GM18511 (cell line): ENCODE measurements around the gene SLC35E2B.
"Not testable (repeated sequence)": the region's sequence is repeated elsewhere in the genome, so short reads cannot be mapped to it uniquely, and the experiment has no call there.

Source experiments
- ATAC-seq: cut with Tn5 transposase; IDR thresholded peaks from one replicate; pipeline ENCODE4 v1.9.1; 2021; ENCODE audit warnings: mild to moderate bottlenecking, moderate library complexity; ENCODE audit not compliant: unreplicated experiment

Gene SLC35E2B

GRCh38 chr1:1677718-1678580, 14.6 kb downstream of the SLC35E2B start:
- ATAC-seq, result peak; percentile 77

DNA sequence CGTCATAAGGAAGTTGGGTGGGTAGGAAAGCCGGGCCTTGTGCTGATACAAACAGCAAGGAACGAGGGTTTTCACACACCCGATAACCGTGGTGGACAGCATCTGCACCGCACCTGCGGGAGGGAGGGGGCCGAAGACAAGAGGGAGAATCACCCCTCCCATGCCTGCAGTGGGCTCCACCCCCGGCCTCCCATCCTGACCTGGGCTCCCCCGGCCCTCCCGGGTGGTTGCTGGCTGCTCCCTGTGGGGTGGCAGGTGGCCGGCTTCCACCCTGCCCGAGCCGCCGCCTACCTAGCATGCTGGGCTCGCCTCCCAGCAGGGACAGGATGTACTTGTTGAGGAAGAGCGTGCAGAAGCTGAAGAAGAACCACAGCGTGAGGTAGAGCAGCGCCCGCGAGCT, 16.5 kb downstream of the SLC35E2B start:
- not testable (repeated sequence) for ATAC-seq

- ATAC-seq, result not testable (repeated sequence)
These were observed 17.4 kb downstream of the SLC35E2B start for GRCh38 chr1:1675218-1675617.

GRCh38 chr1:1674806-1675205, 17.8 kb downstream of the SLC35E2B start:
- not testable (repeated sequence) for ATAC-seq

DNA sequence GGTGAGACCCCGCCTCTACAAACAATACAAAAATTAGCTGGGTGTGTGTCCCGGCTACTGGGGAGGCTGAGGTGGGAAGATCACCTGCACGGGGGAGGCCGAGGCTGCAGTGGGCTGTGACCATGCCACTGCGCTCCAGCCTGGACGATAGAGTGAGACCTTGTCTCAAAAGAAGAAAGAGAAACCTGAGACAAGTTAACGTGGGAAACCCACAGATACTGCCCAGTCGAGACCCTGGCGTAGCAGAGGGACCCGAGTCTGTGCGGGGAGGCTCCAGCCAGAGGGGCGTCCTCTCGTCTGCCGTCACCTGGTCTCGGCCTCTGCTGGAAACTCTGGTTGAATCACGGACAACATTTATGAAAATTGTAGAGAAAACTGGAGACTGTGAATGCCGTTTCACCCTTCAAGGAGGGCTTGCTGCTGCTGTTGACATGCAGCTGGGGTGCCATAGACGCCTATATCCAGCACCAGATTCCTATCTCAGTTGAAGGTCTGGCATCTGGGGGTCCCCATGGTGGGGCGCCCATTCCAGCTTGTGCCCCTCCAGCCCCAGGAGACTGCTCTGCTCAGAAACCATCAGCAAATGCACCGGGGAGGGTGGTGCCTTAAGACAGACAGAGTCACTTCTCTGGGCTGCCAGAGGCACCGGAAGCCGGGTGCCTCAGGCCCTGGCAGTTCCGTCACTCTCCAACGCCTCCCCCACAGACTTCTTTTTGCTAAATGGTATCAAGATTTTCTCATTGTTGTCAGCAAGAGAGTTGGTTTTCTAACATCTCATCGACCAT, 20.2 kb downstream of the SLC35E2B start:
- ATAC-seq, result no peak

GRCh38 chr1:1671365-1672119, 21.1 kb downstream of the SLC35E2B start:
- no peak for ATAC-seq

DNA sequence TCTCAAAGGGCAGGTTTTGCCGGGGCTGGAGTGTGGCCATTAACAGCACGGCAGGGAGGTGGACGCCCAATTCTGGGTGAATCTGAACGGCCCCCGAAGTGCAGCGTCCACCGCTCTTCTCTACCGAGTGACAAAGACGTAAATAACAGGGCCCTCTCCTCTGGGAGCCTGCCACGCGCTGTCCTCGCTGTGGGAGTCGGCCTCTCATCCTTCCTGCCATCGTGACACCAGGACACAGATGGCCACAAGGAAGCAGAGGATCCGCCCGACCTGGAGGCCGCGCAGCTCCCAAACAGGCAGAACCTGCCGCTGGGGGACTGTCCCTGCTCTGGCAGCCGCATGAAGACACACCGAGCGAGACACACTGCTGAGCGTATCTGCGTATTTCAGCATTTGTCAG, 21.7 kb downstream of the SLC35E2B start:
- ATAC-seq, result no peak

- no peak for ATAC-seq
These were observed 22.8 kb downstream of the SLC35E2B start for GRCh38 chr1:1669468-1670440.

DNA sequence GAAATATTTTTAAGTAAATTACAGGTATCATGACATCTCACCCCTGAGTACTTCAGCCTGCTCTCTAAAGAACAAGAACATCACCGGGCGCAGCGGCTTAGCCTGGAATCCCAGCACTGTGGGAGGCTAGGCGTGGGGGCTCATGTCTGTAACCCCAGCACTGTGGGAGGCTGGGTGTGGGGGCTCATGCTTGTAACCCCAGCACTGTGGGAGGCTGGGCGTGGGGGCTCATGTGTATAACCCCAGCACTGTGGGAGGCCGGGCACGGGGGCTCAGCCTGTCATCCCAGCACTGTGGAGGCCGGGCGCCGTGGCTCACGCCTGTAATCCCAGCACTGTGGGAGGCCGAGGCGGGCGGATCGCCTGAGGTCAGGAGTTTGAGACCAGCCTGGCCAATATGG, 26.1 kb downstream of the SLC35E2B start:
- ATAC-seq, result no peak

- ATAC-seq, result no peak
These were observed 26.8 kb downstream of the SLC35E2B start for GRCh38 chr1:1665815-1666251.

- ATAC-seq, result no peak
These were observed 27.4 kb downstream of the SLC35E2B start for GRCh38 chr1:1664941-1665814.

DNA sequence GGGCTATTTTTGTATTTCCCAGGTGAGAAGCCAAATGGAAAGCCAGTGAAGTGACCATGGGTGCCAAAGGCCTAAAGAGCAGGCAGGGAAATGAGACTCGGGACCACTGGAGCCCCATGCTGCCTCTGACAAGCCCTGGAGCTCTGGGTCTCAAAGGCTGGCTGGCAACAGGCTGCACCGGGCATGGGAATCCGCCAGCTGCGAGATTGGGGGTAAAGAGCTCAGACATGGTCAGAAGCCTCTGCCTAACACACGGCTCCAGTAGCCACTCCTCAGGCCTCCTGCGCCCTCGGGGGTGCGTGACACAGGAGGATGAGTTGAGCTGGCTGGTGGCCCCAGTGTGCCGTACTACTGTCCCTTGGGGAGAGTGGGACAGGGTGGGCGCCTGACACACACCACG, 28.3 kb downstream of the SLC35E2B start:
- not testable (repeated sequence) for ATAC-seq

GRCh38 chr1:1662830-1663560, 29.6 kb downstream of the SLC35E2B start:
- ATAC-seq, result not testable (repeated sequence)

DNA sequence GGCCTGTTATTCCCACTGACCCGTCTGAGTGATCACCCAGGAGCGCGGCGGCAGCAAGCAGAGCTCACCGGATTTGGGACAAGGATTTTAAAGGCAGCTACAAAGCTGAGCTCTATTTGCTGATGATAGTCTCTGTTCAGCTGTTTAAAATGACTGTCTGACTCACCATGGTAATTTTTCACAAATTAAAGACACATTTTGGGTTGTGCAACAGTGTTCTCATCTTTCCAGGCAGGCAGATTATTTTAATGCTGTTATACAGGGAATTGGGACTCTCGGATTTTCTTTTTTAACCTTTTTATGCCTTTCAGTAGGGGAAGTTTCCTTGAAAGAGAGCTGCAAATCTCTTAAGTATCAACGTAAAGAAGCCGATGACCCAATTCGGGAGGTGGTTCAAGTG, 30.2 kb downstream of the SLC35E2B start:
- not testable (repeated sequence) for ATAC-seq

DNA sequence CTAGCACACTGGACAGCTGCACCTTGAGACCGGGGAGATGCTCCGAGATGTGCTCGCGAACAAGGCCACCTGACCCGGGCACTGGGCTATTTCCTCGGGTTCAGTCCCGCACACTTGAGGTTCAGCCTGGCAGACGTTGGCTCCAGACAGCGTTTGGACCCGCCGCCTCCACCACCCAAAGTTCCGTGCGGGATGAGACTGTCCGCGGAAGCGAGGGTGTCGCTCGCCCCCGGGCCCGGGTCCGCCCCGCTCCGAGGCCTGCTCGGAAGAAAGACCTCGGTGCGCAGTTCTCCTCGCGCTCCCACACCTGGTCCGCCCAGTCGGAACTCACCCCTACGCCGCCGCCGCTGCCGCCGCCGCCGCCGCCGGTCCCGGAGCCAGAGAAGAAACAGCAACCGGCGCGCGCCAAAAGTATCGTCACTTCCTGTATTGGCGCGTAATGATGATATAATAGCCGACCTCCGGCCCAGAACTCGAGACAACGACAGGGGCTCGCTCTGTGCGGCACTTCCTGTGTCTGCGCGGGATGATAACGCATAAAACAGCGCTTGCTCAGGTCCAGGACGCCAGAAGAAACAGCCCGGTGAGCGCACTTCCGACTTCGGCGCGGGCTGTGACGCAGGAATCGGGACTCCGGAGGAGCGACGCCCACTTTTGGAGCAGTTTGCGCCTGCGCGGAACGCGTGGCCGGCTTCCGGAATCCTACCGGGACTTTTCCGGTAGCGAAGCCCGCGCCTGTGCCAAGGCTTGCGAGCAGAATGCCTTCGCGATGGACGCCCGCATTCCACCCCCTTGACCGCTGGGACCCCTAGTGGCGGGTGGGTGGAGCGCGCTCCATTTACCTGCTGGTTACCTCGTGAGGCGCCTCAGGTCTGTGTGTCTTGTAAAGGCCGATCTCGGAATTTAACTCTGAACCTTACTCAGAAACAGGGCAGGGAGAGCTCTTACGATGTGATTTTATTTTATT, 33.7 kb downstream of the SLC35E2B start, which contains the start of gene CDK11B:
TSS of gene CDK11B (minus strand) at position 422 of the 967 bp plus-strand sequence. CDS start 1,519 bp downstream, outside the sequence.
- peak; percentile 91 for ATAC-seq

DNA sequence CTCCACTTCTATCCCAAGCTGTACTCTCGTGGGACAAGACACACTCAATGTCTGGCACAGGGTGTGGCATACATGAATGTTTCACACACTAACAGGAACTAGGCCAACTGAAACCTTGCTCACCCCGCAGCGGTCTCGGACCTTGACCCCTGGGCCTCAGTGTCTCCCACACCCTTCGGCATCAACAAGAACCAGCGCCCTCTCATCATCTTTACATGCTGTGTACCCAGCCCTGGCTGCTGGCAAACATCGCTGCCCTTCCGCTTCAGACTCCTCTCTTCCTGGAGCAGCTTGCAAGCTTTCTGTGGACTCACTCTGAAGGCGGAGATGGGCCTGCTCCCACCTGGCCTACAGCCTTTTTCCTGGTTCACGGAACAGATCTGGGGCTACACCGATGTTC, 44.3 kb downstream of the SLC35E2B start:
- not testable (repeated sequence) for ATAC-seq
